NCI-H774 (cell line): Measurements from ENCODE around the gene HPD.
"Not testable (repeated sequence)": the region's sequence is repeated elsewhere in the genome, so short reads cannot be mapped to it uniquely, and the experiment has no call there.

ENCODE experiments used
- DNase-seq: peaks from one replicate; lab custom pipeline; 2025; lab: John Stamatoyannopoulos, UW

HPD gene

DNA sequence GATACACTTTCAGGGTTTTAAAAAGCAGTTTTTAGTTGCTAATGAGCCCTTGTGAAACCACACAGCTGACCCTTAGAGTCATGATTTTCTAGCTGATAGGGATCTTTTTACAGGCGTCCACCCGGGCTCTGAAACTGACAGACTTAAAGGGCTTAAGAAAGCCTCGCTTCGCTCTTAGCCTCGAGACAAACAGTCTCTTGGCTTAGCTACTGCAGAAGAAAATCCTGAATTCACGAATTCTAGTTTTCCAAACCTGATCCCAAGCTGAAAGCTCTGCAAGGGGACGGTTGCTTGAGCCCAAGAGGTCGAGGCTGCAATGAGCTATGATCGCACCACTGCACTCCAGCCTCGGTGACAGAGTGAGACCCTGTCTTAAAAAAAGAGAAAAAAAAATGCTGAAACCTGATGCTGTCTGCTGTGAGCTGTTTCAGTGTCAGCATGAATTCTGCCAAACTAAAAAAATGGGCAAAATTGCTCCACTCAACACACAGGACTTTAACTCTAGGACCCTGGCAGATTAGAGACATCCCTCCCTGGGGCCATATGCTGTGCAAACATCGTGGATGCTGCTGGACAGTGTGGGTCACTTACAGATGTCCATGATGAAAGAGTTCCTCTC is 3.1 kb upstream of the HPD start:
- DNase-seq: no peak

DNA sequence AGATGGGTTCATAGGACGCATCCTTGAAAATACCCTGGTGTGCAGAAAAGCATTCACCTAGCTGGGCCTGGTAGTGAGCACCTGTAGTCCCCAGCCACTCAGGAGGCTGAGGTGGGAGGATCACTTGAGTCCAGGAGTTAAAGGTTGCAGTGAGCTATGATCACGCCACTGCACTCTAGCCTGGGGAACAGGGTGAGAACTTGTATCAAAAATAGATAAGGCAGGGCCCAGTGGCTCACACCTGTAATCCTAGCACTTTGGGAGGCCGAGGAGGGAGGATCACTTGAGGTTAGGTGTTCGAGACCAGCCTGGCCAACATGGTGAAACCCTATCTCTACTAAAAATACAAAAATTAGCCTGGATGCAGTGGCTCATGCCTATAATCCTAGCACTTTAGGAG is 2.0 kb upstream of the HPD start:
- not testable (repeated sequence) for DNase-seq

DNA sequence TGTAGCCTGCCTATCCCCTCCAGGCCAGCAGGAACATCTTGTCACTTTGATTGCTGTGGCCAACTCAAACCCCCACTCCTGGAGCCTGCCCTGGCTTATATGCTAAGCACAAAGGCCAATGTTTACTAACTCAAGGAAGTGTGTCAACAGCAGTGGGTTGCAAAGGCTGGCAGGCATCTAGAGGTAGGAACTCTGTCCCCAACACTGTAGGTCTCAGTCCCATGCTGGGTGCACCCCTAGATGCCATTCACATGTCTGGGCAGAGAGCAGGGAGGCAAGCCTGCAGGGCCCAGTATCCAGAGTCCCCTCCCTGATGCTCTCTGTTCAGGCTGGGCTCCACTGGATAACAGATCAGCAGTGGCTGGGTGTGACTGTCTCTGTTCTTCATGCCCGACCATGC is 1.6 kb upstream of the HPD start:
- peak; percentile 0 for DNase-seq

DNA sequence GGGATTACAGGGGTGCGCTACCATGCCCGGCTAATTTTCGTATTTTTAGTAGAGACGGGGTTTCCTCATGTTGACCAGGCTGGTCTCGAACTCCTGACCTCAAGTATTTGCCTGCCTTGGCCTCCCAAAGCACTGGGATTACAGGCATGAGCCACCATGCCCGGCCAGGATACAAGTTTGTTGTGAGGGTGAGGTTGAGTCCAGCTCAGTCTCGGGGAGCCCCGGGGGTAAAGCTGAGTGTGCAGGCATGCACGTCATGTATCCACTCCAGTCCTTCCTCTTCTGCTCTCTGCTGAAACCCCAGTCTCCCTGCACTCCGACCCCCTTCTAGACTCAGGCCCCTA is 369 bp downstream of the HPD start:
- DNase-seq: no peak

DNA sequence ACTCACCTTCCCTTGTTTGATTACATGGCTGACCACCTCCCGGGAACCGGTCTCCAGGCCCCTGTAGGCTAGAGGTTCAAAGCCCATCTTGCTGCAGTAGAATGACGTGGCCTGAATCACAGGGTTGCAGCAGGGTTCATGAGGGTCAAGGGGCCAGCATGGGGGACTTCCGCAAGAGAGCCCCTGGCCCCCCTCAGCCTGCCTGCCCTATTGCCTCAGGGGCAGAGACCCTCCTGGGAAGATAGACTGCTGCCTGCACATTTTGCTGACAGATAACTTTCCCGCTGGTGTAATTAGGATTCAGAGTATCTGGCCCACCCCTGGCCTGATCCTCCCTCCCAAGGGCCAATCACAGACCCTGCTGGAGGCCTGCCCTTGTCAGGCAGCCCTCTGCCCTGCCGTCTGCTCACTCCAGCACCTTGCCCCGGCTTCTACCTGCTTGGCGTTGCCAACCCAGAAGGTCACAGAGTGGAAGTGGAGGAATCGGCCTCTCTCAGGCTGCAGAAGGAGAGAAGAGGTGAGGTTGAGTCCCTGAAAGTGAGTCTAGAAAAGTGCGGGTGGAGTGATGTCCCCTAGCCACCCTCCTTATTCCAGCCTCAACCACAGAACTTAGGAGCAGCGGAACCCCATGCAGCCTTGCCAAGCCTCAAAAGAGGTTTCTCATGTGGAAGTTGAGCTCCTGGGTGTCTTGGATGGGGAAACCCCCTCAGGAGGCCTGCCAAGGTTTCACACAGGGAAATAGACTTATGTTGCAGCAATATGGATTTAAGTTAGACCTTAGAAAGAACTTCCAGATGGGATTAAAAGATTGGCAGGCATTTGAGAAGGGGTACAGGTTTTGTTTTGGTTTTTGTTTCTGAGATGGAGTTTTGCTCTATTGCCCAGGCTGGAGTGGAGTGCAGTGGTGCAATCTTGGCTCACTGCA is 1.1 kb downstream of the HPD start:
- DNase-seq: no peak

DNA sequence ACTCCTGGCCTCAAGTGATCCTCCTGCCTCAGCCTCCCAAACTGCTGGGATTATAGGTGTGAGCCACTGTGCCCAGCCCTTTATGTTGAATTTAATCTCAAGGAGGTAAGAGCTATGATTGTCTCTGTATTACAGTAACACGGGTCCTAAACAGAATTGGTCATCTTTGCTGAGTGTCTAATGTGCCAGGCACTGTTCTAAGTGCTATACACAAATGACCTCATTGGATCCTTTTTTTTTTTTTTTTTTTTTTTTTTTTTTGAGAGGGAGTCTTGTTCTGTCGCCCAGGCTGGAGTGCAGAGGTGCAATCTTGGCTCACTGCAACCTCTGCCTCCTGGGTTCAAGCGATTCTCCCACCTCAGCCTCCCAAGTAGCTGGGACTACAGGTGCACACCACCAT is 6.3 kb downstream of the HPD start:
- DNase-seq: not testable (repeated sequence)

DNA sequence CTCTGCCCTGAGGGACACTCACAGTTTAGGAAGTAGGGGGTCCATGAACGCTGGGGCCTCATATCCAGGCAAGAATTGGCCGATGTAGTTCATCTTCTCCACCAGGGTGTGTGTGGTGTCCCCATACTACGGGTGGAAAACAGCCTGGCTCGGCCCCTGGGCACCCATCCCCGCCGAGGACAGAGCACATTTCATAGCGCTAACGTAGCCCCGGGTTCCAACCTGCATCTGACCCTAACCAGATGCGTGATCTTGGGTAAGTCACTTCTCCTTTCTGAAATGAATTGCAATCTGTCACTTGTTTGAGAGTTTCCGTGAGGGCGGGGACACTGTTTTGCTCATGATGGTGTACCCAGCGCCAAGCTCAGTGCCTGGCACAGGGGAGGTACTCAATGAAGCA is 9.0 kb downstream of the HPD start:
- no peak for DNase-seq

DNA sequence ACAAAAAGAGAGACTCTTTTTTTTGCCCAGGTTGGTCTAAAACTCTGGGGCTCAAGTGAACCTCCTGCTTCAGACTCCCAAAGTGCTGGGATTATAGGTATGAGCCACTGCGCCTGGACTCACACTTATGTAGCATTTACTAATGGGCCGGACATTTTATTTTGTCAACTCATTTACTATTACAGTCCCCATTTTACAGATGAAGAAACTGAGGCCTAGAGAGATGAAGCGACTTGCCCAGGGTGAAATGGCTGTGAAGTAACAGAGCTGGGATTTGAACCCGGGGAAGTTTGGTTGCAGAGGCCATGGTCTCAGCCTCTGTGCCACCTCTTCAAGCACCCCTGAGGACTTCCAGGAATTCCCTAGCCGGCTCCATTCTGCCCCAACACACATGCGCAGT is 9.4 kb downstream of the HPD start:
- no peak for DNase-seq

DNA sequence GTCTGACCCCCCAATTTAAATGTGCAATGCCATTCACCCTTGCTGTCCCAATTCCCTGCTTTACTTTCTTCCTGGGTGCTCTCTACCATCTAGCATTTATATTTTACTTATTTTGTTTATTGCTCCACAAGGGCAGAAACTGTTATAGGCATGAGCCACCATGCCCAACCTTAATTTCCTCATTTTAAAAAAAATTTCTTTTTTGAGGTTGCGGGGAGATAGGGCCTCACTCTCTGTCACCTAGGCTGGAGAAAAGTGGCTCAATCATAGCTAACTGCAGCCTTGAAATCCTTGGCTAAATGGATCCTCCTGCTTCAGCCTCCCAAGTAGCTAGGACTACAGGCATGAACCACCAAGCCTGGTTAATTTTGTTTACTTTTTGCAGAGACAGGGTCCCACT is 13.0 kb downstream of the HPD start:
- DNase-seq: no peak

DNA sequence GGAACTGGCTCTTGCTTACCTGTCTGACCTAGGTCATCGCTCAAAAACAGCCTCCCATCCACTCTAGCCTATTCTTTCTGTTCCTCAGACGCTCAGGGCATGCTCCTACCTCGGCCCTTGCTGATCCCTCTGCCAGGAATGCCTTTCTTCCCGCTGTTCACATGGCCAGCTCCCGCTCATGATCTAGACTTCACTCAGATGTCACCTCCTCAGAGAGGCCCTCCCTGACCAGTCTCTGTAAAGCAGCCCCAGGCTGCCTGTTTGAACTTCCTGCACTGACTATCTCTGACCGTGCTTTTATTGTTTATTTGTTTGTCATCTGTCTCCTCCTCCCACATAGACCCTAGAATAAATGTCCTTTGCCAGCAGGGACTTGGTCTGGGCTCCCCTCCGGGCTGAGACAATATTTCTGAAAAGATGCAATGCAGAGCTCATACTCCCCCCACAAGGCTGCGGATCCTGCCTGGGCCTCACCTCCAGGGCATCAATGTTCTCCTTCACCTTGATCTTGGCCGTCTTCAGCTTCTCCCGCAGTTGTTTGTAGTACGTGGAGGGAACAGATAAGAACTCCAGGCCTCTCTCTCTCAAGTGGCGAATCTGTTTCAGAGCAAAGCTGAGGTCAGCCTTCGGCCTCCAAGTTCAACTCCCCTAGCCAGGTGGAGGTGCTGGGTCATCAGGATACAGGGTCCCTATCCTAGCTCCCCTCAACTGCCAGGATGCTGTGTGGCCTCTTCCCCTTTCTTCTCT is 15.2 kb downstream of the HPD start:
- DNase-seq: no peak

DNA sequence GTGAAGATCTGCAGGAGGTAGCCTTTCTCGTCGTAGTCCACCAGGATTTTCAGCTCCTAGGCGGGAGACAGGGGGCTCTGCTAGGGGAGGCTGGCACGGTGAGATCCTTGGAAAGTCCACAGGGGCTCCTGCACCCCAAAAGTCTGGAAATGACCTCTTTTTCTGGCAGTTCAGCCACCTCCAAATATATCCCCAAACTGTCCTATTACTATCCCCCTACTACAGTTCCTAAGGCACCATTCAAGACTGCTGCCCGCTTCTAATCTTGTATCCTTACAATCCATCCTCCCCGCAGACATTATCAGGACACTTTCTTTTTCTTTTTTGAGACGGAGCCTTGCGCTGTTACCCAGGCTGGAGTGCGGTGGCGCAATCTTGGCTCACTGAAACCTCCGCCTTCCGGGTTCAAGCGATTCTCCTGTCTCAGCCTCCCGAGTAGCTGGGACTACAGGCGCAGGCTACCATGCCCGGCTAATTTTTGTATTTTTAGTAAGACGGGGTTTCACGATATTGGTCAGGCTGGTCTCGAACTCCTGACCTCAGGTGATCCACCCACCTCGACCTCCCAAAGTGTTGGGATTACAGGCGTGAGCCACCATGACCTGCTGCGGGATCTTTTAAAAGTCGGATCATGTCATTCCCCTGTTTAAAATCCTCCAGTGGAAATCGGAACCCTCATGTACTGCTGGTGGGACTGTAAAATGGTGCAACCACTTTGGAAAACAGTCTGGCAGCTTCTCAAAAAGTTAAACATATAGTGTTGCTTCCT is 18.5 kb downstream of the HPD start:
- DNase-seq: no peak

DNA sequence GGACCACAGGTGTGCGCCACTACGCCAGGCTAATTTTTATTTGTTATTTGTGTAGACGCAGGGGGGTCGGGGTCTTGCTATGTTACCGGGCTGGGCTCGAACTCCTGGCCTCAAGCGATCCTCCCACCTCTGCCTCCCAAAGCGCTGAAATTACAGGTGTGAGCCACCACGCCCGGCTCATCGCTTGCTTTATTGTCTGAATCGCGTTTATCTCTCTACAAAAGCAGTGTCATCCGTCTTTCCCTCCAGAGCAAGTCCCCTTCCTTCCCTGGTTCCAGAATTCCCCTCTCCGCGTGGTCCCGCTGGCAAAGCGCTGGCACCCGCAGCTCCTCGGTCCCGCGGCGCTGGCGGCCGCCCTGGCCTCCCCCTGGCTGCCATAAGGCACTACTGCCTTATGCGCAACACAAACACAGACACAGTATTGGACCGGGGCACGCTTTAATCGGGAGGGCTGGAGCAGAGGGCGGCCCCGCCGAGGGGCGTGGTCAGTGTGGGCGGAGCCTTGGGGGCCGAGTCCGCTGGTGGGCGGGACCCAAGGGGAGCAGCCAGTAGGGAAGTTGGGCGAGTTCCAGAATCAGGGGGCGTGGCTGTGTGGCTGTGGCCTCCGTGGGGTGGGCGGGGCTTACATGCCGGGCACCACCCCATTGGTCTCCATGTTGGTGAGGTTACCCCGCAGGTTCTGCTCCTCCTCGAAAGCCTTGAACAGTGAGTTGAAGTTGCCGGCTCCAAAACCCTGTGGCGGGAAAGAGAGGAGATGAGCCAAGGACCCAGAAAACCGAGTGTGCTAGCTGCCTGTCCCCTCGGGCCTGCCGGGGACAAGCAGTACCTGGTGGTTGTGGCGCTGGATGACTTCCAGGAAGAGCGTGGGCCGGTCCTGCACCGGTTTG is 19.3 kb downstream of the HPD start:
- DNase-seq: peak; percentile 99

DNA sequence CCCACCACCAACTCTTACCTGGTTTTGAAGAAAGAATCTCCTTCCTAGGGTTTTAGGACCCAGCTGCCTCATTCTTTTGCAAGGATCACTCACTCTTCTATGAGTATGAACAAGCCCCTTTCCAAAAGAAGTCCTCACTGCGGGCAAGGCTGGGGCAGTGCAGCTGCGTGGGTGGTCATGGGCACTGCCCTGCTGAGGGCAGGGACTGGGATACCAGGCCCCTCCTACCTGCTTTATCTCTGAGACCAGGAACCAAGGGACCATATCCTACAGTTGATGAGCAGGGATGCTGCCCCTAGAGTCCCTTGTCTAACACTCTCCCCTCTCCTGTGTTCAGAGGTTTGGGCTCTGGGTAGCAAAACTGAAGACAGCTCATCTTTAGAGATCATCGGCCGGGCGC is 20.5 kb downstream of the HPD start:
- no peak for DNase-seq

DNA sequence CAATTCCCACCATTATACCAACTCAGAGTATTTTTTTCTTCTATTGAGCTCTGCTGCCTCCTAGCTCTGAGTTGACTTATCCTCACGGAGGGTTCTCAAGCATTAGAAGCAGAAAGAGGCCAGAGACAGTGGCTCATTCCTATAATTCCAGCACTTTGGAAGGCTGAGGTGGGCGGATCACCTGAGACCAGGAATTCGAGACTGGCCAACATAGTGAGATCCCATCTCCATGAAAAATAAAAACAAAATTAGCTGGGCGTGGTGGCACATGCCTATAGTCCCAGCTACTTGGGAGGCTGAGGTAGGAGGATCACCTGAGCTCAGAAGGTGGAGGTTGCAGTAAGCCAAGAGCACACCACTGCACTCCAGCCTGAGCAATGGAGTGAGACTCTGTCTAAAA is 21.0 kb downstream of the HPD start:
- DNase-seq: no peak

DNA sequence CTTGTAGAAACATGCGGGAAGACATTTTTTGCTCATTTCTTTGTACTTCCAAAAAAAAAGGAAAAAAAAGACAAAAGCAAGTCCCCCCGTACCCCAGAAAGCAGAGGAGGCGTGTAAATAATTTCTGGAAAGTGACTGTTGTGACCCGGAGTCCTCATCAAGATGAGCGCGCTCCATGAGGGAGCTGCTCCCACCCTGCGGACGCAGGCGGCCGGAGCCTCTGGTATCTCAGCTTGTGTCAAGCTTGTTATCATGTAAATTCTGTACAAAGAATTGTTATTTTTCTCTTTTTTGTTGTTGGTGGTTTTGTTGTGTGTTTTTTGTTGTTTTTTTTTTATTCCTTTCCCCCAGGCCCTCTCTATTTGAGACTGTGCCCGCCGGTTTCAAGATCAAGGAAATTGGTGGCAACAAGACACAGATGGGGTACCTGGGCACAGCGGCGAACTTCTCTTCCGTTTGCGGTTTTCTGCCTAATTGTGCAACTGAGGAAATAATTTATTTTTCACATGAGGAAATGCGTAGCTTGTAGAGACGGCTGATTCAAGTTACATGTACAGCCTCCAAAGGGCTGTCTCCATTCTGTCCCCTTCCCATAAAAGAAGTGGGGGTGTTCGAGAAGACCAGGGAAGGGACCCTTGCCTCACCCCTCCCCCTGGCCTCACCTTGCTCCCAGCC is 27.0 kb downstream of the HPD start:
- no peak for DNase-seq

DNA sequence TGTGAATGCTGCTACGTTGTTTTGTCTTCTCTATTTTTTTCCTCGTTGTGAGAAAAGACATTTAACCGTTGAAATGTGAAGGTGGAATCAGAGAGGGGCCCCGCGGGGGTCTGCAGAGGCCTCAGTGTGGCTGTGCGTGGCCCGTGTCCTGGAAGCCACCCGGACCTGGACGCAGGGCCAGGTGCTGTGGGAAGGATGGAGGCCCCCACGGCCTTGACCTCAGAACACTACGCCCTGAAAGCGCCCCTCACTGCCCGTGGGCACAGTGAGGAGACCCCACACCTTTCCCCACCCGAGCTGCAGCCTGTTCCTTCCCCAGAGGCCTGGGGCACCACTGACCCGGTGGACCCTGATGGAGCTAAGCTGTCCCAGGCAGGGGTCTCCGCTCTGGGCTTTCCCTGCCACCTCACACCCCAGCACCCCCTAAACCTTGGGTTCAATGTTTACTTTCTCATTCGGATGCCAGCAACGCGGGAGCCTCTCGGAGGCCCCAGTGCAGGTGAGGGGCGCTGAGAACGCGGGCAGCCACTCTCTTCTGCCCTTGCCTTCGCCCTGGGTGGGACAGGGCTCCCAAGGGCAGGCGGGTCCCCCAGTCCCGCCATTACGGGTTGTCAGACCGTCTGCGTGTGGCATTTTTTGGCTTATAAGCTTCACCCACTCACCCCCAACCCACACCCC is 27.9 kb downstream of the HPD start:
- DNase-seq: no peak

DNA sequence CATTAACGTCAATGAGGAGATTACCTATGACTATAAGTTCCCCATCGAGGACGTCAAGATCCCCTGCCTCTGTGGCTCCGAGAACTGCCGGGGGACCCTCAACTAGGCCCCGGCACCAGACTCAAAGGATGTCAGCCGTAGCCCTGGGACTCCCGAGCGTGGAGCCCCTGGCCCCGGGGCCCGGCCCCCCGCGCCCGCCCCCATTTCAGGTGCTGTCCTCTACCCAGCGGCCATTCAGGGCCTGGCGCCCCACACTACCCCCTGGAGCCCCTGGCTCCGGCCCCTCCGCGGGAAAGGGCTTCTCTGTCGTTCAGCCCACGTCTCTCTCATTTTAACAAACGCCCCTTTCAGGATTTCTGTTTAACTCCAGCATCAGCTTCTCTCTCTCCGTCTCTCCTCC is 28.5 kb downstream of the HPD start:
- no peak for DNase-seq

DNA sequence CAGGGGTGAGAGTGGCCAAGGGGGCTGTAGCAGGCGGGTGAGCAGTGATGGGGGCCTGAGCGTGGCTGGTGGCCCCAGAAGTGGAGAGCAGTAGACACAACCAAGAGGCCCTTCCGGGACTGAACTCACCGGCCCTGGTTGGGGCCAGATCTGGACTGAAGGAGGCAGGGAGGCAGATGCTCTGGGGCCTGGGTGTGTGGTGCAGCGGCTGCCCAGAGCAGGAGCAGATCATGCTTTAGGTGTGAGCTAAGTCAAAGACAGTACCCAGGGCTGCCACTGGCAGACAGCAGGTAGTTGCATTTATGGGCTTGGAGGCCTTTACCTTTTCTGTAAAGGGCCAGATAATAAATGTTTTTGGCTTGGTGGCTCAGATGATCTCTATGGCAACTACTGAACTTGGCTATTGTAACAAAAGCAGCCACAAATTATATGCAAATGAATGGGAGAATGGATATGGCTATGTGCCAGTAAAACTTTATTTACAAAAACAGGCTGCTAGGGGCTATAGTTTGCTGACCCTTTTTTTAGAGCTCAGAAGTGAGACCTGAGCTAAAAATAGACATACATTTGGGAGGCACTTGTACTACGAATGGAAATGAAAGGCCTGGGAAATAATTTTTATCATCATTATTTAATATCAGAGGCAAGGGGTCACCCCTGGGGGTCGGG is 29.3 kb downstream of the HPD start:
- peak; percentile 6 for DNase-seq

DNA sequence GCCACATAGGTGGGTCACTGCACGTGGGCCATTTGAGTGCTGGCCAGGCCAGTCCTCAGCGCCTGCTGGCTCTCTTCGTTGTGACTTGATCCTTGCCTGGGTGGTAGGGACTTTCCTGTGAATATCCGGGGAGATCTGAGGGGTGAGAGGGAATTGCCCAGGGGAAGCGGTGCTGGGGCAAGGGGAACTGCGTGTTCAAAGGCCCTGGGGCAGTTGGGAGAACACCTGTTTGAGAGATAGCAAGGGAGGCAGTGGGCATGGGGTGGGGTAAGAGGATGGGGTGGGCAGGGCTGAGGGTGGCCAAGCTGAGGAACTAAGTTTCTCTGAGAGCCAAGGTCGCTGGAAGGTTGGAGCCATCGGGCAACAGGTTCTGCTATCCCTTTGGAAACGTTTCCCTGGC is 29.8 kb downstream of the HPD start:
- DNase-seq: no peak

DNA sequence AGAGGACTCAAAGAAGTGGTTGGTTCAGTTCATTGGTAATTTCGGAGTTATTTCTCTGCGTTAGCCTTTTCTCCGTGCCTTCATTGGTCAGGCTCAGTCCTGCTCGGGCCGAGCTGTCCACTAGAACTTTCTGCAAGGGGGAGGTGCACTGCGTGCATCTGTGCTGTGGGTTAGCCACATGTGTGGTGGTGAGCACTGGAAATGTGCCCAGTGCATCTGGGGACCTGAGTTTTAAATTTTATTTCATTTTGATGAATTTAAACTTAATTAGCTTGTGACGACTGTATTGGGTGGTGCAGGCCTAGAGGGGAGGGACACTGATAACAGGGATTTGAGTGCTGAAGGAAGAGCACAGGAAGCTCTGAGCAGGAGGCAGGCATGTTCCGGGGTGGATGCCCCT is 30.4 kb downstream of the HPD start:
- no peak for DNase-seq
